Stimulated activated CD8-positive, alpha-beta memory T cell treated with anti-CD3 and anti-CD28 coated beads, Interleukin-15, amount 100 ng/mL, for 1 hour (primary cell): ENCODE data around the gene FGD4.

ENCODE experiments used
- DNase-seq: peaks from one replicate; pipeline ENCODE4 v3.0.0-alpha.2; 2020; ENCODE audit warnings: low read depth

The FGD4 gene

DNA sequence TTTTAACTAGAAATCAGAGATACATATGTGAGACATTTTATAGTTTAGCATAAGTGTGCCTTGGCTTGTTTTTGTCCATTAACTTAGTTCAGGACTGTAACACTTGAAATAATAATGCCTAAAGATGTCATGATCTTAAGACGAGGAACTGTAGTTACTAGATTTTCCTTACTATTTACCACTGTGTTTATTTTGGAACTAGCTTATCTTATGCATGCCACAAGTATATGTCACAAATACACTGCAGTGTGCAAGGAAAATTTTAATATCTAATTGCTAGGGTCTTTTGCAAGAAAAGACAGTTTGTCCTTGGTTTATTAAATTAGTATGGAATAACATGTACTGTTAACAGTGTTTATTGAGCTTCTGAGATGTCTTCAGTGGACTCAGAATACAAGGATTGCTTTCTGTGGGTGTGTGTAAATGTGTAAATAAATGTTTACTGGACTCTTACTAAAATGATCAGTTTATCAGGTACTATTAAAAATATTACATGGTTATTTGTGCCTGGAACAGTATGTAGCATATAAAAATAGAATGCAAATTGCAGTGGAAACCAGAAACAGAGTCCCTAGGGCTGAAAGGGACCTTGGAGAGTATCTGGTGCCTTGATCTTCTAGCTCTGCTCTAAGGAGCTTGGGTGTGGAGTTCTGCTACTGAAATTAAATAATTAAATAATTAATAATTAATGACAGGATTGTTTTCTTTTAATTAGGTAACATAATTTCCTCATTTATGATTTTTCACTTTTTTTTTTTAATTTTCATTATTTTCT is 58.1 kb downstream of the FGD4 start:
- no peak for DNase-seq

- DNase-seq, result no peak
Measured at GRCh38 chr12:32460638-32461037, 61.3 kb downstream of the FGD4 start.

GRCh38 chr12:32462908-32463307 is 63.5 kb downstream of the FGD4 start:
- no peak for DNase-seq

GRCh38 chr12:32466187-32466586 is 66.8 kb downstream of the FGD4 start:
- DNase-seq, result no peak

DNA sequence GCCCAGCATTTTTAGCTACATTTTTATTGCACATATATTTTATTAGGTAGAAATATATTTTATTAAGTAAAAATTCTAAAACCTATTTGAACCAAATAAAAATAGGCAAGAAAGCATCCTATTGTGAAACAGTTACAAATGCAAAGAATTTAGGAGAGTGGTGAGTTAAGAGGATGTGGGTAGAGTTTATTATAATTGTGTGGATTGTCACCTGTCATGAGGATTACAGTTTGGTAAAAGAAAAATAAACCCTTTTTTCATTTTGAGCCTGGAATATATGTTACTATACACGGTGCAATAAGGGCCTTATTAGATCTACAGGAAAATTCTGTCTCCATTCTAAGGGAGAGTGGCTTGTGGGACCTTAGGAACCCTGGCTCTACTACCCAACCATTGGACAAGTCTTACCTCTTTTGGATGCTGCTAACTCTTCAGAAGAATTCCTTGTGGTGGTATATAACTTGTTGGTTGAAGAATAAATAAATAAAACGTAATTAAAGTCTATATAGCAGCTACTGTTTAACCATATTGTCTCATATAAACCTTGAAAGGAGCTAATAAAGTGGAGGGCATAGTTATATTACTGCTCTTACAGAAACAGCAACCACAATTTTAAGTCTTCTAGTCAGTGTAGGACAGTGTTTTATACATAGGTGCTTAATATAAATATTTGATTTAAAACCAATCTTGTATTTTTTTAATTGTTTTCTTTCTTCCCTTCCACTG is 67.8 kb downstream of the FGD4 start:
- no peak for DNase-seq

DNA sequence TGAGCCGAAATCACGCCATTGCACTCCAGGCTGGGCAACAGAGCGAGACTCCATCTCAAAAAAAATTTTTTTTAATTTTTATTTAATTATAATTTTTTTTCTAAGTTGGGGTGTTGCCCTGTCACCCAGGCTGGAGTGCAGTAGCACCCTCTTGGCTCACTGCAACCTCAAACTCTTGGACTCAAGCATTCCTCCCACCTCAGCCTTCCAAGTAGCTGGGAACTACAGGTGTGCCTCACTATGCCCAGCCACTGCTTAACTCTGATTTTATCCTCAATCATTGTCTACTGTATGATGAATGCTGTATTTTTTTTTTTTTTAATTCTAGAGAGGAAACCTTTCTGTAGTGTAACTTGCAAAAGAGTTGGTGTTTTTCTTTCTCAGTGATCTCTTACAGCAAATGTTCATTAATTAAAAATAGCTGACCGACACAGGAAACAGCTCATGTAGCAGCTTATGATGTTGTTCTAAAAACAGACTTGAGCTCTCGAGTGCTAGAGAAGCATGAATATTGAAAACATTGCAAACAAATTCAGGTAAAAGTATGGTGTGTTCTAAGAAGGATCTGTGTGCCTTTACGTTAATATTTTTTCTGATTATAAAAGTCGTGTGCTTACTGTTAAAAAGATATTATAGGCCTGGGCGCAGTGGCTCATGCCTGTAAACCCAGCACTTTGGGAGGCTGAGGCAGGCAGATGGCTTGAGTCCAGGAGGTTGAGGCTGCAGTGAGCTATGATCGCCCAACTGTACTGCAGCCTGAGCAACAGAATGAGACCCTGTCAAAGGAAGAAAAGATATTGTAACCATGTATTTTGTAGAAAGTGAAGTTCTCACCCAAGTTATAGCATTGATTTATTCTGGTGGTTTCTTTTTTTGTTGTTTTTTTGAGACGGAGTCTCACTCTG is 68.9 kb downstream of the FGD4 start:
- no peak for DNase-seq

DNA sequence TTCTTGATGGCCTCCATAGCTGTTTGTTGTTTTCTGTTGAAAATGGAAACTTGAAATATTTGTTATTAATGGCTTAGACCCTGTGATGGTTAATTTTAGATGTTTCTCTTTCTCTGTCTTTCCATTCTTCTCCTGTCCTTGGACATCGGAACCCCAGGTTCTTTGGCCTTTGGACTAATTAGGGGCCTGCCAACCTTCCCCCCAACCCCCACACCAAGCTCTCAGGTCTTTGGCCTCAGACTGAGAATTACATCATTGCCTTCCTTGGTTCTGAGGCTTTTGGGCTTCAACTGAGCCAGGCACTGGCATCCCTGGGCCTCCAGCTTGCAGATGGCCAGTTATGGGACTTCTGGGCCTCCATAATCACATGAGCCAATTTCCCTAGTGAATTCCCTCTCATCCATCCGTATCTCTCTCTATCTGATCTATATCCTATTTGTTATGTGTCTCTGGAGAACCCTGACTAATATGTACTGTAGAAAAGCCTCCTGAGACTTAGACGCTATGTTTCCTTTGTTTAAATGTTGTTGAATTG is 71.6 kb downstream of the FGD4 start:
- DNase-seq, result no peak

DNA sequence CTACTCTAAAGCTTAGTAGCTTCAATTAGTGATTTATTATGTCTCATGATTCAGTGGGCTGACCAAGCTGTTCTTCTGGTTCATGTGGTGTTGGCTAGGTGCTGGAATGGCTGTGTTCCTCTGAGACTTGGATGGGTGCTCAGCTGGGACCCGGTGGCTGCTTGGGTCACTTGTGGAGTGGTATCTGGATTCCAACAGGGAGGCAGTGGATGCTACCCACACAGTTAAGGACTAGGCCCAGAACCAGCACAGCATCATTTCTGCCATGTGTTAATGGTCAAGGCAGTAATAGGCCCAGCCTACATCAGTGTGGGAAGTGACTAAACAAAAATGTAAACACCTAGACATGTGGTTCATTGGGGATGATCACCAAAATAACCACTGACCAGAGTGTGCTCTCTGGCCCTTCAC is 72.2 kb downstream of the FGD4 start:
- DNase-seq, result no peak

GRCh38 chr12:32475724-32476123 is 76.4 kb downstream of the FGD4 start:
- no peak for DNase-seq

GRCh38 chr12:32476446-32476845 is 77.1 kb downstream of the FGD4 start:
- no peak for DNase-seq

DNA sequence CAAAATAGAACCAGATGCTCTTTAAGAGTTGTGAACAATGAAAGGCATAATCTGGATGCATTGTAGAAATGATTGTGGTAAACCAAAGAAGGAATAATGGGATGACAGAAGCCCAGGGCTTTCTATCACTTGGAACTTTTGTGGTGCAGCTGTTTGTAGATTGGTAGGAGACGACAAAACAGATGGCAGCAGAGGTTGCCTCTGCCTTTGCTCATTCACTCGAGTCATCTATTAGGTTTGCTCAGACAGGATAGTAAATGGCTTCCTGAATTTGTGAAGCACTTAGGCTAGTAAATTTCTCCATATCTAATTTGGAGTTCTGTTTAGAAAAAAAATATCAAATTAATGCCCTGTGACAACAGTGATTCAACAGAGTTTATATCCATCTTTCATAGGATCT is 78.4 kb downstream of the FGD4 start:
- no peak for DNase-seq

GRCh38 chr12:32478166-32478565 is 78.8 kb downstream of the FGD4 start:
- no peak for DNase-seq

GRCh38 chr12:32478858-32479725 is 79.7 kb downstream of the FGD4 start:
- DNase-seq, result no peak

DNA sequence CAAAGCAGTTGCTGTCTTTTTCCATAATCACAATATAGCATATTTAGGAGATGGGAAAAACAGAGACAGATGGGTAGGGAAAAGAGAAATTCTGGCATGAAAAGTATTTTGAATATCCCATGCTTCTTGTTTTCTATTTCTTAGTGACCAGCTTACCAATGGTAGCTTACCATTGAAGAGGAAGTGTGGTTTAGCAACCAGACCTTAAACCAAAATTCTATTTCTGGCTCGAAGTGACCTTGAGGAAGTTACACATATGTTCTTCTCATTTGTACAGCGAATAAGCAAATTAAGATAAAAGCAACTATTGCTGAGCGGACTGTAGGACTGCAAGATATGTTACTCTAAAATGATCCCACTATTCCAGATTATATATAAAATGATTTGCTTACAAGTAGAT is 82.9 kb downstream of the FGD4 start:
- DNase-seq, result no peak

- DNase-seq, result no peak
Measured at GRCh38 chr12:32483499-32483898, 84.1 kb downstream of the FGD4 start.

DNA sequence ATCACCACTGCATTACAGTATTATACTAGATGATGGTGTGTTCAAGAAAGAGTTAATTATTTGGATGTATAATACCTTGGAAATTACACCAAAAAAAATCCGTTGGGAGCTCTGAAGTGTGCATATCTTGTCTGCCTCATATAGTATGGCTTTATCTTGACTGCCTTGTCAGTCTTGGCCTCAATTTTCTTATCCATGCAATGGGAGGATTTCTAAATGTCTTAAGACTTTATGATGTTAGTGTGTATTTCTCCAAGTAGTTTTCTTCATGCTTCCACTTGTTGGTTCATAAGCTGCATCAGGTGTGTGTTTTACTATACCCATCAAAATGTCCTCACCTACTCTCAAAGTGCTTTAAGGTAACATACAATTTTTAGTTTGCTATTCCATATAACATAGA is 84.6 kb downstream of the FGD4 start:
- no peak for DNase-seq

GRCh38 chr12:32486158-32486557 is 86.8 kb downstream of the FGD4 start:
- DNase-seq, result no peak

GRCh38 chr12:32488132-32488531 is 88.8 kb downstream of the FGD4 start:
- DNase-seq, result no peak

- no peak for DNase-seq
Measured at GRCh38 chr12:32489070-32489469, 89.7 kb downstream of the FGD4 start.

DNA sequence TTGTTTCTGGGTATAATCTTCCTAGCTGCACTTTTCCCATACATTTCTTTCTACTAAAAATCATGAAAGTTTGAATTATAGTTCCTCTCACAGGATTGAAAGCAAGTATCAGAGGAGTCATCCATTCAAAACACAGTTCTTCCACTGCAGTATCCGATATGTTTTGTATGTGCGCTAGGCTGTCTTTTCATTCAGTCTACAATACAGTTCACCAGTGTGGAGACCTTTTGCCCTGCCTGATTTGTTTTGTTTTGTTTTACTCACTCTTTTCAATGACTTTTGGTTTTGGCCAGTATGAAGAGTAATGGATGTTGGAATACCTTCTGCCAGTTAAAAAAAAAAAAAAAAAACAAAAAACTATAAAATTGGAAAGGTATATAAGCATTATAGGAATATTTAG is 91.4 kb downstream of the FGD4 start:
- no peak for DNase-seq

DNA sequence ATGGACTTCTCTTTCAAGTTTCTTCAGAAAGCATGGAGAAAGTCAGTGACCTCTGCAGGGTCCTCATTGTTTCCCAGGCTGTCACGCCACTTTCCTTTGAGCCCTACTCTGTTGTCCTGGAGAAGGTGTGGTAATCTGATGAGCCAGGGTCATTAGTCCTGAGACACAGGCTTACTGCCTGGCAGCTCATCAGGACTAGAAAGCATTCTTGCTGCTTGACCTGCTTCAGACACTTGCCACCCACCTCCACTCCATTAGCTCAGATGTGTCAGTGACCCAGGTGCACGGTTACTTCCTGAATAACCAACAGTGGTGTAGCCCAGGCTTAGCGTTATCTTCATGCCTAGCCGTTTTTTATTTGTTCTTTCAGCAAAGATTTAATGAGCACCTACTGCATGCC is 93.9 kb downstream of the FGD4 start:
- DNase-seq, result no peak
